ENCODE results near the gene CIB2.

The CIB2 gene

GRCh38 chr15:78093242-78094020, 37.8 kb downstream of the CIB2 start:
- intact Hi-C loops (cut with micrococcal nuclease) = no loop called here
- H3K4me1 Mint-ChIP-seq (ENCODE audit: low read depth) = peaks cover 11% of the 10 kb centered on the region
- no peak overlapping the region for H3K4me3 Mint-ChIP-seq
- H3K27ac Mint-ChIP-seq = peak overlapping the region; percentile 15
- H3K9me3 Mint-ChIP-seq = no peaks in the 10 kb centered on the region
- H3K27me3 Mint-ChIP-seq = no peaks in the 10 kb centered on the region
- H3K36me3 Mint-ChIP-seq (ENCODE audit: low read depth) = no peaks in the 10 kb centered on the region

- Mint-ChIP-seq H3K4me3 (no peak within 1 kb of the TSS), H3K36me3 (ENCODE audit: low read depth) (no peaks in the 10 kb centered on the region), H3K27me3 (no peaks in the 10 kb centered on the region), H3K27ac (no peak within 1 kb of the TSS), H3K4me1 (ENCODE audit: low read depth) (peaks cover 21% of the 10 kb centered on the region), H3K9me3 (no peaks in the 10 kb centered on the region)
- intact Hi-C loops (cut with micrococcal nuclease) = no loop called here
Measured at GRCh38 chr15:78092261-78093041, 38.8 kb downstream of the CIB2 start, which contains the start of gene SH2D7. TSS of gene SH2D7 (plus strand) at chr15:78092561. CDS start at chr15:78092585, 24 bp downstream.

- Mint-ChIP-seq H3K27ac (no peak overlapping the region), H3K36me3 (ENCODE audit: low read depth) (no peaks in the 10 kb centered on the region), H3K27me3 (no peaks in the 10 kb centered on the region), H3K4me1 (ENCODE audit: low read depth) (peaks cover 28% of the 10 kb centered on the region), H3K9me3 (no peaks in the 10 kb centered on the region), H3K4me3 (no peak overlapping the region)
- intact Hi-C loops (cut with micrococcal nuclease) = no loop called here
Measured at GRCh38 chr15:78090422-78091063, 40.7 kb downstream of the CIB2 start.

GRCh38 chr15:78088773-78089080, 42.5 kb downstream of the CIB2 start:
- Mint-ChIP-seq H3K27ac (peak overlapping the region; percentile 95), H3K36me3 (ENCODE audit: low read depth) (no peaks in the 10 kb centered on the region), H3K27me3 (no peaks in the 10 kb centered on the region), H3K9me3 (no peaks in the 10 kb centered on the region), H3K4me3 (no peak overlapping the region), H3K4me1 (ENCODE audit: low read depth) (peaks cover 44% of the 10 kb centered on the region)
- intact Hi-C loops (cut with micrococcal nuclease) = loop anchor here (5.0 kb wide), 1 partner anchor 36 kb away; no protein-coding TSS in a partner anchor

- Mint-ChIP-seq H3K36me3 (ENCODE audit: low read depth) (no peaks in the 10 kb centered on the region), H3K27ac (peak overlapping the region; percentile 95), H3K4me3 (peak overlapping the region; percentile 20), H3K27me3 (no peaks in the 10 kb centered on the region), H3K4me1 (ENCODE audit: low read depth) (peaks cover 49% of the 10 kb centered on the region), H3K9me3 (no peaks in the 10 kb centered on the region)
- intact Hi-C loops (cut with micrococcal nuclease) = loop anchor here (5.0 kb wide), 1 partner anchor 36 kb away; no protein-coding TSS in a partner anchor
Measured at GRCh38 chr15:78087951-78088772, 43.1 kb downstream of the CIB2 start.

- intact Hi-C loops (cut with micrococcal nuclease) = loop anchor here (5.0 kb wide), 1 partner anchor 34 kb away; no protein-coding TSS in a partner anchor
- H3K4me1 Mint-ChIP-seq (ENCODE audit: low read depth) = peaks cover 64% of the 10 kb centered on the region
- H3K9me3 Mint-ChIP-seq = no peaks in the 10 kb centered on the region
- H3K27me3 Mint-ChIP-seq = no peaks in the 10 kb centered on the region
- no peak overlapping the region for H3K27ac Mint-ChIP-seq
- no peaks in the 10 kb centered on the region for H3K36me3 Mint-ChIP-seq (ENCODE audit: low read depth)
- no peak overlapping the region for H3K4me3 Mint-ChIP-seq
Measured at GRCh38 chr15:78085928-78086327, 45.3 kb downstream of the CIB2 start.

- peak overlapping the region; percentile 77 for H3K27ac Mint-ChIP-seq
Measured at GRCh38 chr15:78084449-78084750, 46.8 kb downstream of the CIB2 start.

GRCh38 chr15:78083687-78084448, 47.4 kb downstream of the CIB2 start:
- Mint-ChIP-seq H3K27me3 (no peaks in the 10 kb centered on the region), H3K27ac (peak overlapping the region; percentile 77), H3K4me3 (no peak overlapping the region), H3K4me1 (ENCODE audit: low read depth) (peaks cover 76% of the 10 kb centered on the region), H3K9me3 (no peaks in the 10 kb centered on the region), H3K36me3 (ENCODE audit: low read depth) (no peaks in the 10 kb centered on the region)
- intact Hi-C loops (cut with micrococcal nuclease) = no loop called here

More at GRCh38 chr15:78084449-78084750, 46.8 kb downstream of the CIB2 start:
- H3K27me3 Mint-ChIP-seq = no peaks in the 10 kb centered on the region
- no peak overlapping the region for H3K4me3 Mint-ChIP-seq
- peaks cover 72% of the 10 kb centered on the region for H3K4me1 Mint-ChIP-seq (ENCODE audit: low read depth)
- no peaks in the 10 kb centered on the region for H3K36me3 Mint-ChIP-seq (ENCODE audit: low read depth)
- intact Hi-C loops (cut with micrococcal nuclease) = no loop called here
- no peaks in the 10 kb centered on the region for H3K9me3 Mint-ChIP-seq

GRCh38 chr15:78083186-78083585, 48.1 kb downstream of the CIB2 start:
- Mint-ChIP-seq H3K9me3 (no peaks in the 10 kb centered on the region), H3K4me1 (ENCODE audit: low read depth) (peaks cover 71% of the 10 kb centered on the region), H3K27me3 (no peaks in the 10 kb centered on the region), H3K27ac (peak overlapping the region; percentile 77), H3K36me3 (ENCODE audit: low read depth) (no peaks in the 10 kb centered on the region), H3K4me3 (no peak overlapping the region)
- intact Hi-C loops (cut with micrococcal nuclease) = no loop called here

GRCh38 chr15:78082743-78083110, 48.5 kb downstream of the CIB2 start:
- Mint-ChIP-seq H3K27ac (peak overlapping the region; percentile 77), H3K4me1 (ENCODE audit: low read depth) (peaks cover 71% of the 10 kb centered on the region), H3K4me3 (no peak overlapping the region), H3K9me3 (no peaks in the 10 kb centered on the region), H3K27me3 (no peaks in the 10 kb centered on the region), H3K36me3 (ENCODE audit: low read depth) (no peaks in the 10 kb centered on the region)
- intact Hi-C loops (cut with micrococcal nuclease) = no loop called here

GRCh38 chr15:78082106-78082742, 49.0 kb downstream of the CIB2 start:
- H3K4me1 Mint-ChIP-seq (ENCODE audit: low read depth) = peaks cover 68% of the 10 kb centered on the region
- peak overlapping the region; percentile 77 for H3K27ac Mint-ChIP-seq
- no peaks in the 10 kb centered on the region for H3K9me3 Mint-ChIP-seq
- peaks cover under 1% of the 10 kb centered on the region for H3K36me3 Mint-ChIP-seq (ENCODE audit: low read depth)
- no peaks in the 10 kb centered on the region for H3K27me3 Mint-ChIP-seq
- no peak overlapping the region for H3K4me3 Mint-ChIP-seq
- intact Hi-C loops (cut with micrococcal nuclease) = no loop called here

- intact Hi-C loops (cut with micrococcal nuclease) = no loop called here
- H3K4me3 Mint-ChIP-seq = no peak overlapping the region
- H3K27ac Mint-ChIP-seq = peak overlapping the region; percentile 21
- no peaks in the 10 kb centered on the region for H3K27me3 Mint-ChIP-seq
- no peaks in the 10 kb centered on the region for H3K9me3 Mint-ChIP-seq
- peaks cover 68% of the 10 kb centered on the region for H3K4me1 Mint-ChIP-seq (ENCODE audit: low read depth)
- H3K36me3 Mint-ChIP-seq (ENCODE audit: low read depth) = peaks cover 21% of the 10 kb centered on the region
Measured at GRCh38 chr15:78080088-78080460, 51.2 kb downstream of the CIB2 start.

Measured in dendritic cell treated with granulocyte-macrophage colony-stimulating factor and Interleukin-4, amounts not matched to agents 40 ng/mL and 50 ng/mL, for 4 days (primary cell).